AG04450 (cell line): ENCODE measurements around the gene NUP107. TPM values are rescaled to one million over a fixed set of nuclear protein-coding genes. Genes with fewer than 3 reads are reported as not detected.

Source experiments
- CTCF ChIA-PET: fragments of 300-600, 350-600 bp; formaldehyde crosslinking; extraction: SDS; loops from one replicate; lab custom pipeline; 2022; ENCODE audit warnings: antibody characterized with exemption, inconsistent platforms; lab: Charles Lee
- POLR2A ChIA-PET: fragments of 350-600 bp; formaldehyde crosslinking; extraction: SDS; loops from one replicate; lab custom pipeline; 2021; ENCODE audit warnings: antibody characterized with exemption, inconsistent platforms; lab: Yijun Ruan, JAX
- DNase-seq: peaks from one replicate; pipeline ENCODE4 v3.0.0-alpha.2; 2011; ENCODE audit warnings: low read depth, low spot score
- H3K27ac ChIP-seq: one replicate; pipeline ENCODE4 v1.5.1; 2012; ENCODE audit warnings: low read depth, low read length, control low read depth
- H3K27me3 ChIP-seq: one replicate; pipeline ENCODE4 v1.6.0; 2012; ENCODE audit warnings: low read length; ENCODE audit not compliant: control insufficient read depth, insufficient read depth
- H3K4me3 ChIP-seq: 2 replicates; pipeline ENCODE4 v1.5.1; 2011; ENCODE audit warnings: mild to moderate bottlenecking, low read depth, low read length, control low read depth
- H3K9me3 ChIP-seq: 2 replicates; pipeline ENCODE4 v1.5.1; 2012; ENCODE audit warnings: low read length; ENCODE audit not compliant: control insufficient read depth, insufficient read depth
- polyA plus RNA-seq: library from polyadenylated mRNA; depleted of rRNA; stranded (reverse); fragments of >200 nt; gene quantifications from 2 replicates; pipeline ENCODE4 v1.2.3, GENCODE V29; 2011
- TF ChIP-seq, protein P1 (sequence below): IDR thresholded peaks from 2 replicates; pipeline ENCODE4 v1.5.1; 2011; ENCODE audit warnings: low read depth, low read length, control low read depth, inconsistent platforms

NUP107 gene
- polyA plus RNA-seq, 1 experiment: 46.7 TPM

DNA sequence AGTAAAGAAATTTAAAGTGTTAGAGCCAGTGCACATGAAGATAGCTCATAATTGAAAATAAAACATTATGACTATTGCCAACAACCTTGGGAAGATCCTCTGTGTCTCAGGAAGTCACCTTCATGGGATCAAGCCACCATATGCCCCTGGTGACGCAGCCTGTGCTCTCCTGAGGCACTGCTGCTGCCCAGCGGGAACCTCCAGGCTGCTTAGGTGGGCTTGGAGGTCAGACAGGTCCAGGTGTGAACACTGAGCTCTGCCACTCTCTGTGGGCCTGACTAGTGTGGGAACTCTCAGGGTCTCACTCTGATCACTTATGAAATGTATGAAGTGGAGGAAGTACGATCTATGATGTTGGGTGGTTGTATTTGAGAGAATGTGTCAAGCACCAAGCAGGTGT lies 75.9 kb downstream of the NUP107 start:
- TF ChIP-seq, protein P1, sequence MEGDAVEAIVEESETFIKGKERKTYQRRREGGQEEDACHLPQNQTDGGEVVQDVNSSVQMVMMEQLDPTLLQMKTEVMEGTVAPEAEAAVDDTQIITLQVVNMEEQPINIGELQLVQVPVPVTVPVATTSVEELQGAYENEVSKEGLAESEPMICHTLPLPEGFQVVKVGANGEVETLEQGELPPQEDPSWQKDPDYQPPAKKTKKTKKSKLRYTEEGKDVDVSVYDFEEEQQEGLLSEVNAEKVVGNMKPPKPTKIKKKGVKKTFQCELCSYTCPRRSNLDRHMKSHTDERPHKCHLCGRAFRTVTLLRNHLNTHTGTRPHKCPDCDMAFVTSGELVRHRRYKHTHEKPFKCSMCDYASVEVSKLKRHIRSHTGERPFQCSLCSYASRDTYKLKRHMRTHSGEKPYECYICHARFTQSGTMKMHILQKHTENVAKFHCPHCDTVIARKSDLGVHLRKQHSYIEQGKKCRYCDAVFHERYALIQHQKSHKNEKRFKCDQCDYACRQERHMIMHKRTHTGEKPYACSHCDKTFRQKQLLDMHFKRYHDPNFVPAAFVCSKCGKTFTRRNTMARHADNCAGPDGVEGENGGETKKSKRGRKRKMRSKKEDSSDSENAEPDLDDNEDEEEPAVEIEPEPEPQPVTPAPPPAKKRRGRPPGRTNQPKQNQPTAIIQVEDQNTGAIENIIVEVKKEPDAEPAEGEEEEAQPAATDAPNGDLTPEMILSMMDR: no peak
- H3K9me3 ChIP-seq: no peaks in the 10 kb centered on the region
- no peak for DNase-seq
- H3K4me3 ChIP-seq: no peak overlapping the region
- no peaks in the 10 kb centered on the region for H3K27me3 ChIP-seq
- H3K27ac ChIP-seq: no peak overlapping the region
- ChIA-PET POLR2A (no interaction called here), CTCF (no interaction called here)

DNA sequence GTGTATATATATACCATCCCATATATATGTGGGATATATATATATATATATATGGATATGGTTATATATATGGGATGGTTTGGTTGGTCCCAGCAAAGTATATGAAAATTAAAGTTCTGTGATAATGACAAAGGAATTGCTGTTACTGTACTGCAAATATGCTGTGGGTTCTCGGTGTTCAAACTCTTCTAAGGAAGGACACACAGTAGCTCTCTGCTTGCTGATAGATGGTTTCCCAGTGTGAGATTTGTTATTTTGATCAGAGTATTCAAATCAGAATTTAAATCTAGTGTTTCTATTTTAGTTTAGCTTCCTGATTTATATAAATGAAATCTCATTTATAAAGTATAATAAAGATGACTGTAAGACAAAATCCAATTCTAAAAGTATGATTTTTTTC lies 78.9 kb downstream of the NUP107 start:
- H3K9me3 ChIP-seq: no peaks in the 10 kb centered on the region
- ChIA-PET POLR2A (no interaction called here), CTCF (interaction anchor here (0.7 to 1.2 kb wide), 2 partner anchors 30 to 389 kb away, joined by 3 to 6 read pairs; no protein-coding TSS in a partner anchor)
- H3K27ac ChIP-seq: no peak overlapping the region
- H3K27me3 ChIP-seq: no peaks in the 10 kb centered on the region
- DNase-seq: no peak
- TF ChIP-seq, protein P1: no peak
- no peak overlapping the region for H3K4me3 ChIP-seq

DNA sequence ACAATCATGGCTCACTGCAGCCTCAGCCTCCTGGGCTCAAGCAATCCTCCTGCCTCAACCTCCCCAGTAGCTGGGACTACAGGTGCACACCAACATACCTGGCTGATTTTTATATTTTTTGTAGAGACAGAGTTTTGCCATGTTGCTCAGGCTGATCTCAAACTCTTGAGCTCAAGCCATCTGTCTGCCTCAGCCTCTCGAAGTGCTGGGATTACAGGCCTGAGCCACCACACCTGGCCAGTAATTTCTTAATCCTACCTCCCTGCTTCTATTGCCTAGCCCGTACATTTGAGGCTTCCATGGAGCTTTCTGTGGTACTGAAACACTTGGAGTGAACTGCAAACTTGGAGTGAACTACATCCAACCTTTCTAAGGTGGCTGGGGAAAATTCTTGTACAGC lies 79.9 kb downstream of the NUP107 start:
- CTCF ChIA-PET: interaction anchor here (0.6 to 1.2 kb wide), 3 partner anchors 21 to 481 kb away, joined by 3 to 6 read pairs (median 3); no protein-coding TSS in a partner anchor
- POLR2A ChIA-PET: no interaction called here
- no peaks in the 10 kb centered on the region for H3K27me3 ChIP-seq
- H3K9me3 ChIP-seq: no peaks in the 10 kb centered on the region
- no peak for DNase-seq
- no peak overlapping the region for H3K27ac ChIP-seq
- H3K4me3 ChIP-seq: no peak overlapping the region
- TF ChIP-seq, protein P1: no peak

DNA sequence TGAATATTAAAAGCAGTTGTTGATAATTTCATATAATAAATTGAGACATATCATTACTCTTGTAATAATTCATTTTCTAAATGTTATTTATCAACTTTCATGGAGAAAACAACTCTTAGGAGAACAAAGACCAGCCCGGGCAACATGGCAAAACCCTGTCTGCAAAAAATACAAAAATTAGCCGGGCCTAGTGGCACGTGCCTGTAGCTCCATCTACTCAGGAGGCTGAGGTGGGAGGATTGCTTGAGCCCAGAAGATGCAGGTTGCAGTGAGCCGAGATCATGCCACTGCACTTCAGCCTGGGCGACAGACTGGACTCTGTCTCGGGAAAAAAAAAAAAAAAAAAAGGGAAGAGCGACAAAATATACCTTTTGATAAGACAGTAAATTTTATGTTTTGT lies 80.4 kb downstream of the NUP107 start:
- Histone ChIP-seq H3K27ac (no peak overlapping the region), H3K9me3 (no peaks in the 10 kb centered on the region), H3K4me3 (no peak overlapping the region), H3K27me3 (no peaks in the 10 kb centered on the region)
- TF ChIP-seq, protein P1: no peak
- ChIA-PET CTCF (interaction anchor here (0.6 to 0.7 kb wide), 2 partner anchors 20 to 481 kb away, joined by 3 to 6 read pairs; no protein-coding TSS in a partner anchor), POLR2A (no interaction called here)
- no peak for DNase-seq

DNA sequence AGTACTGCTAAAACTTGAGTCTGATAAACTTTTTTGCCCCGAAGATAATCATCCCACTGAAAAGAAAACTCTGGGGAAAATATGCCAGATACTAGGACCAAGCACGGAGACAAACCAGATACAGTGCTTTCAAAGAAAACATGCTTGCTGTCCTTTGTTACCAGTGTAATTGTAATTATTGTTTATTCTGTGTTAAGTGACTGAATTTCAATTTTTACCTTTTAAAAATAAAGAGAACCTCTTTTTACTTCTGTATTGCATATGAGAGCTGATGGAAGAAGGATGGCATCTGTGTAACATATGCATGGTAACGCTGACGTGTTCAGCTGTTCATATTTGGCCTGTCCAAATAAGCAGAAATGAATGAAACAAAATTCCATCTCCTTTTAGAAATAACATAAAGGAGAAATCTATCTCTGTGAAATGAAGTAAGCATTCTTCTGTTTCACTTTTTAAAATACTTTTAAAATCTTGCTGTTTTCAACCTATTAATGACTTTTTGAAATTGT lies 81.7 kb downstream of the NUP107 start:
- ChIA-PET POLR2A (no interaction called here), CTCF (no interaction called here)
- no peaks in the 10 kb centered on the region for H3K27me3 ChIP-seq
- TF ChIP-seq, protein P1: no peak
- H3K4me3 ChIP-seq: no peak overlapping the region
- H3K9me3 ChIP-seq: no peaks in the 10 kb centered on the region
- DNase-seq: no peak
- H3K27ac ChIP-seq: no peak overlapping the region
